Stomach smooth muscle (tissue), 2 donors: ENCODE measurements around the gene PTAFR.

Experiments
- H3K27ac ChIP-seq: one replicate; pipeline ENCODE4 v1.7.0; 2013; ENCODE audit warnings: mild to moderate bottlenecking, low read length, inconsistent platforms
- H3K27me3 ChIP-seq, 2 donors: one replicate each; pipeline ENCODE4 v1.7.0; 2013; ENCODE audit warnings: low read length in 2 of 2; ENCODE audit not compliant: insufficient read depth in 2 of 2, control insufficient read depth in 1 of 2
- H3K36me3 ChIP-seq, 2 donors: one replicate each; pipeline ENCODE4 v1.7.0; 2013; ENCODE audit warnings: low read length in 2 of 2; ENCODE audit not compliant: control insufficient read depth in 2 of 2, insufficient read depth in 2 of 2
- H3K4me1 ChIP-seq: one replicate; pipeline ENCODE4 v1.7.0; 2013; ENCODE audit warnings: low read length; ENCODE audit not compliant: control insufficient read depth, insufficient read depth
- H3K4me3 ChIP-seq, 2 donors: one replicate each; pipeline ENCODE4 v1.7.0; 2013; ENCODE audit warnings: low read length in 2 of 2
- H3K9ac ChIP-seq, 2 donors: one replicate each; pipeline ENCODE4 v1.7.0; 2013; ENCODE audit warnings: low read length in 2 of 2, mild to moderate bottlenecking in 1 of 2
- H3K9me3 ChIP-seq, 2 donors: one replicate each; pipeline ENCODE4 v1.7.0; 2013; ENCODE audit warnings: low read length in 2 of 2; ENCODE audit not compliant: control insufficient read depth in 2 of 2
- donor health status: healthy.
- donor health status: Pancreatic carcinoma.

Gene PTAFR, protein sequence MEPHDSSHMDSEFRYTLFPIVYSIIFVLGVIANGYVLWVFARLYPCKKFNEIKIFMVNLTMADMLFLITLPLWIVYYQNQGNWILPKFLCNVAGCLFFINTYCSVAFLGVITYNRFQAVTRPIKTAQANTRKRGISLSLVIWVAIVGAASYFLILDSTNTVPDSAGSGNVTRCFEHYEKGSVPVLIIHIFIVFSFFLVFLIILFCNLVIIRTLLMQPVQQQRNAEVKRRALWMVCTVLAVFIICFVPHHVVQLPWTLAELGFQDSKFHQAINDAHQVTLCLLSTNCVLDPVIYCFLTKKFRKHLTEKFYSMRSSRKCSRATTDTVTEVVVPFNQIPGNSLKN

GRCh38 chr1:28176492-28177470 is at the start of gene PTAFR:
Gene PTAFR, minus strand, starts transcription at chr1:28176690. Its CDS starts 25,669 bp downstream, at chr1:28151021.
- H3K9ac ChIP-seq, result no peak within 1 kb of the TSS
- H3K27me3 ChIP-seq, result peaks cover 2 to 6% of the 10 kb centered on the region in 2 donors
- peaks cover 5% of the 10 kb centered on the region for H3K4me1 ChIP-seq
- H3K4me3 ChIP-seq, result no peak within 1 kb of the TSS
- no peaks in the 10 kb centered on the region for H3K36me3 ChIP-seq
- no peaks in the 10 kb centered on the region for H3K9me3 ChIP-seq
- no peak within 1 kb of the TSS for H3K27ac ChIP-seq

GRCh38 chr1:28213315-28213714 is 36.8 kb upstream of the PTAFR start:
- no peaks in the 10 kb centered on the region for H3K4me1 ChIP-seq
- H3K36me3 ChIP-seq, result peaks cover 16 to 18% of the 10 kb centered on the region in 2 donors
- H3K27me3 ChIP-seq, result no peaks in the 10 kb centered on the region
- no peak overlapping the region for H3K4me3 ChIP-seq
- H3K9me3 ChIP-seq, result no peaks in the 10 kb centered on the region
- H3K27ac ChIP-seq, result no peak overlapping the region
- H3K9ac ChIP-seq, result no peak overlapping the region

DNA sequence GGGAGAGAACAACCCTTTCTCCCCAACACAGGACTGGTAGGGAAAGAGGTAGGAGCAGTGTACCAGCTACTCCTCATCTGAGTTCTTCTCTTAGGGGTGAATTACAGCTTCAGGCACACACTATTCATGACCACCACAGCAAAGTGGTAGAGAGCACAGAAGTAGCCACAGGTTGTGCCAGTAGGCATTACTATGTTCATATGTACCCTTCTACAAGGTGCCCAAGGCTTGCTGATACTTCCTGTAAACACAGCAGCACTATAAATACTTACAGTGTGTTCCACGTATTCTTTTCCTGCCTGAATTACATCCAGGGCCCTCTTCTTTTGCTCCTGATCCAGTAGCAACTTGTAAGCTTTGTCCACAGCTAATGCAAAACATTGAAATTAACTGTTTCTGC is 33.2 kb upstream of the PTAFR start:
- H3K36me3 ChIP-seq, result peaks cover 20 to 27% of the 10 kb centered on the region in 2 donors
- no peaks in the 10 kb centered on the region for H3K4me1 ChIP-seq
- no peak overlapping the region for H3K27ac ChIP-seq
- no peak overlapping the region for H3K9ac ChIP-seq
- H3K9me3 ChIP-seq, result no peaks in the 10 kb centered on the region
- H3K4me3 ChIP-seq, result no peak overlapping the region
- H3K27me3 ChIP-seq, result no peaks in the 10 kb centered on the region

- Histone ChIP-seq H3K27ac (no peak overlapping the region), H3K4me3 (no peak overlapping the region), H3K36me3 (peaks cover 23 to 25% of the 10 kb centered on the region in 2 donors), H3K4me1 (no peaks in the 10 kb centered on the region), H3K27me3 (no peaks in the 10 kb centered on the region), H3K9me3 (no peaks in the 10 kb centered on the region), H3K9ac (no peak overlapping the region)
Observed at GRCh38 chr1:28208818-28209441, 32.4 kb upstream of the PTAFR start.

DNA sequence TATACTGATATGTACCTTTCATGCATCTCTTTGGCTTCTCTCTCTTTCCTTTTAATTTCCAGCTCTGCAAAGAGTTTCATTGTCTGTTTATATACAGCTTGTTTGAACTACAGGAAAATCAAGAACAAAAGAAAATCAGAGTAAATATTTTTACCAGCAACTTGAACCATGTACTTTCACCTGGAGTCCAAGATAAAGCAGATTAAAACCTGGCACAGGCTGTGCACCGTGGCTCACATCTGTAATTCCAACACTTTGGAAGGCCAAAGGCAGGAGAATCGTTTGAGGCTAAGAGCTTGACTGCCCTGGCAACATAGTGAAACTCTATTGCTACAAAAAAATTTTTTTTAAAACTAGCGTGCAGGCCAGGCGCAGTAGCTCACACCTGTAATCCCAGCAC is 28.8 kb upstream of the PTAFR start:
- Histone ChIP-seq H3K27ac (no peak overlapping the region), H3K9me3 (no peaks in the 10 kb centered on the region), H3K9ac (no peak overlapping the region), H3K4me3 (no peak overlapping the region), H3K27me3 (no peaks in the 10 kb centered on the region), H3K4me1 (no peaks in the 10 kb centered on the region), H3K36me3 (peaks cover 42 to 43% of the 10 kb centered on the region in 2 donors)

DNA sequence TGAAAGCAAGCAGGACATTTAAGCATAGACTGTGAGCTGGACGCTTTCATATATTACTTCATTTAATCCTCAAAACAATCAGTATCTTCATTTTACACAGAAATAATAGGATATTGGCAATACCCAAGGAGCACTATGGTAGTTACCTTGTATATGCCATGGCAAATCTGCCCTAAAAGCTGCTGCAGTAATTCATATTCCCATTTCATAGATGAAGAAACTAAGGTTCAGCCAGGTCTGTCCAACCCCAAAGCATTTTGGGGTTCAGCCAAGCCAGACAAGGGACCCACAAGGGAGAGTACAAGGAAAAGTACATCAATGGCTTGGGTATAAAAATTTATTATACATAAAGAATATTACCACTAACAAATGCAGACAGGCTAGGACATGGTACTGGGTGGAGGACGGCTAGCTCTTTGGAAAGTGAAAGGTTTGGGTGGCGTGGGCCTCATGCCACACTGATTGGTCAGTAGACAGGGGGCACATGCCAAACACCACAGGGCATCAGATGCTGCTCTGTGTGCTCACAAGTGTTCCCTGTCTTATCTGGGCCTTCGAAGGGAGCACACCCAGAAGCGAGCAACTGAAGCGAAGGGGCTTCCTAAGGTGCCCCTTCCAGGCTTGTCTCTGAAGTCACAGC is 23.9 kb upstream of the PTAFR start:
- Histone ChIP-seq H3K4me1 (no peaks in the 10 kb centered on the region), H3K27ac (no peak overlapping the region), H3K36me3 (peaks cover 48% of the 10 kb centered on the region in 2 donors), H3K9me3 (no peaks in the 10 kb centered on the region), H3K9ac (no peak overlapping the region), H3K4me3 (no peak overlapping the region), H3K27me3 (no peaks in the 10 kb centered on the region)

- Histone ChIP-seq H3K27ac (no peak overlapping the region), H3K9ac (no peak overlapping the region), H3K4me1 (no peaks in the 10 kb centered on the region), H3K27me3 (no peaks in the 10 kb centered on the region), H3K4me3 (no peak overlapping the region), H3K36me3 (peaks cover 43 to 46% of the 10 kb centered on the region in 2 donors), H3K9me3 (no peaks in the 10 kb centered on the region)
Observed at GRCh38 chr1:28199328-28200233, 23.1 kb upstream of the PTAFR start.

- Histone ChIP-seq H3K9ac (no peak overlapping the region), H3K9me3 (no peaks in the 10 kb centered on the region), H3K27me3 (no peaks in the 10 kb centered on the region), H3K36me3 (peaks cover 34% of the 10 kb centered on the region in 2 donors), H3K27ac (no peak overlapping the region), H3K4me3 (no peak overlapping the region), H3K4me1 (no peaks in the 10 kb centered on the region)
Observed at GRCh38 chr1:28197682-28198415, 21.4 kb upstream of the PTAFR start.

GRCh38 chr1:28196330-28196729 is 19.8 kb upstream of the PTAFR start:
- no peaks in the 10 kb centered on the region for H3K9me3 ChIP-seq
- no peaks in the 10 kb centered on the region for H3K4me1 ChIP-seq
- no peak overlapping the region for H3K27ac ChIP-seq
- H3K36me3 ChIP-seq, result peaks cover 32 to 33% of the 10 kb centered on the region in 2 donors
- no peaks in the 10 kb centered on the region for H3K27me3 ChIP-seq
- H3K4me3 ChIP-seq, result no peak overlapping the region
- H3K9ac ChIP-seq, result no peak overlapping the region
